Subcutaneous abdominal adipose tissue (tissue), 5 donors: Measurements from ENCODE around the gene DNLZ.
"Not testable (repeated sequence)": the region's sequence is repeated elsewhere in the genome, so short reads cannot be mapped to it uniquely, and the experiment has no call there.

Experiments used
- H3K27ac ChIP-seq: one replicate; pipeline ENCODE4 v1.7.0; 2013; ENCODE audit warnings: low read depth, mild to moderate bottlenecking, inconsistent platforms, low read length, moderate library complexity
- H3K27me3 ChIP-seq, 5 donors: one replicate each; pipeline ENCODE4 v1.7.0; 2013; ENCODE audit warnings: low read length in 5 of 5, inconsistent platforms in 1 of 5; ENCODE audit not compliant: control insufficient read depth in 5 of 5, insufficient read depth in 4 of 5
- H3K36me3 ChIP-seq, 5 donors: one replicate each; pipeline ENCODE4 v1.7.0; 2013; ENCODE audit warnings: low read length in 5 of 5; ENCODE audit not compliant: control insufficient read depth in 5 of 5, insufficient read depth in 5 of 5
- H3K4me1 ChIP-seq, 5 donors: one replicate each; pipeline ENCODE4 v1.7.0; 2013; ENCODE audit warnings: low read length in 5 of 5, mild to moderate bottlenecking in 3 of 5, moderate library complexity in 1 of 5; ENCODE audit not compliant: control insufficient read depth in 5 of 5, insufficient read depth in 5 of 5
- H3K4me3 ChIP-seq, 5 donors: one replicate each; pipeline ENCODE4 v1.7.0; 2013; ENCODE audit warnings: low read length in 5 of 5, low read depth in 1 of 5
- H3K9ac ChIP-seq, 5 donors: one replicate each; pipeline ENCODE4 v1.7.0; 2013; ENCODE audit warnings: low read length in 5 of 5, mild to moderate bottlenecking in 4 of 5, moderate library complexity in 3 of 5
- H3K9me3 ChIP-seq, 5 donors: one replicate each; pipeline ENCODE4 v1.7.0; 2013; ENCODE audit warnings: low read length in 5 of 5; ENCODE audit not compliant: control insufficient read depth in 5 of 5
- donor health status: healthy.
- donor health status: healthy.
- donor health status: healthy.
- donor health status: healthy.
- donor health status: healthy.

Gene DNLZ

GRCh38 chr9:136327304-136327974, 36.1 kb downstream of the DNLZ start, which contains the start of gene GPSM1:
Gene GPSM1, plus strand, starts transcription at chr9:136327539. Its CDS starts 157 bp downstream, at chr9:136327696.
- Histone ChIP-seq H3K4me1 (peaks cover 0 to 28% (median 27%) of the 10 kb centered on the region in 5 donors), H3K4me3 (peak within 1 kb of the TSS in 4 of 5 donors; percentile 45 to 66 (median 58)), H3K27me3 (peaks cover 0 to 30% (median 13%) of the 10 kb centered on the region in 5 donors), H3K36me3 (peaks cover 0 to 4% (median 0%) of the 10 kb centered on the region in 5 donors), H3K27ac (no peak within 1 kb of the TSS), H3K9ac (peak within 1 kb of the TSS in 3 of 5 donors; percentile 63 to 77 (median 76)), H3K9me3 (no peaks in the 10 kb centered on the region)

GRCh38 chr9:136326761-136327303, 36.7 kb downstream of the DNLZ start:
- Histone ChIP-seq H3K36me3 (no peaks in the 10 kb centered on the region), H3K27me3 (peaks cover 0 to 31% (median 13%) of the 10 kb centered on the region in 5 donors), H3K9me3 (no peaks in the 10 kb centered on the region), H3K27ac (no peak overlapping the region), H3K4me3 (peak overlapping the region in 3 of 5 donors; percentile 17 to 56 (median 52)), H3K4me1 (peaks cover 0 to 28% (median 27%) of the 10 kb centered on the region in 5 donors), H3K9ac (peak overlapping the region in 2 of 5 donors; percentile 39 to 69)

GRCh38 chr9:136326061-136326760, 37.3 kb downstream of the DNLZ start:
- Histone ChIP-seq H3K36me3 (no peaks in the 10 kb centered on the region), H3K4me3 (peak overlapping the region in 1 of 5 donors; percentile 56), H3K9me3 (no peaks in the 10 kb centered on the region), H3K9ac (peak overlapping the region in 2 of 5 donors; percentile 4 to 39), H3K27me3 (peaks cover 0 to 31% (median 13%) of the 10 kb centered on the region in 5 donors), H3K27ac (no peak overlapping the region), H3K4me1 (peaks cover 0 to 28% (median 27%) of the 10 kb centered on the region in 5 donors)

- peaks cover 0 to 31% (median 13%) of the 10 kb centered on the region in 5 donors for H3K27me3 ChIP-seq
- H3K9me3 ChIP-seq: no peaks in the 10 kb centered on the region
- peaks cover 0 to 28% (median 27%) of the 10 kb centered on the region in 5 donors for H3K4me1 ChIP-seq
- no peaks in the 10 kb centered on the region for H3K36me3 ChIP-seq
- no peak overlapping the region for H3K27ac ChIP-seq
- H3K4me3 ChIP-seq: no peak overlapping the region
- no peak overlapping the region for H3K9ac ChIP-seq
Observed at GRCh38 chr9:136325358-136325757, 38.2 kb downstream of the DNLZ start.

- Histone ChIP-seq H3K9ac (no peak overlapping the region), H3K27me3 (peaks cover 0 to 31% (median 13%) of the 10 kb centered on the region in 5 donors), H3K9me3 (no peaks in the 10 kb centered on the region), H3K4me1 (peaks cover 0 to 28% (median 27%) of the 10 kb centered on the region in 5 donors), H3K36me3 (no peaks in the 10 kb centered on the region), H3K4me3 (no peak overlapping the region), H3K27ac (no peak overlapping the region)
Observed at GRCh38 chr9:136324501-136325300, 38.8 kb downstream of the DNLZ start.

GRCh38 chr9:136323371-136323789, 40.2 kb downstream of the DNLZ start:
- Histone ChIP-seq H3K27me3 (peaks cover 0 to 31% (median 13%) of the 10 kb centered on the region in 5 donors), H3K4me3 (no peak overlapping the region), H3K4me1 (peaks cover 0 to 20% (median 19%) of the 10 kb centered on the region in 5 donors), H3K27ac (no peak overlapping the region), H3K36me3 (no peaks in the 10 kb centered on the region), H3K9me3 (no peaks in the 10 kb centered on the region), H3K9ac (no peak overlapping the region)

GRCh38 chr9:136322756-136323330, 40.7 kb downstream of the DNLZ start:
- no peak overlapping the region for H3K9ac ChIP-seq
- peaks cover 0 to 14% (median 14%) of the 10 kb centered on the region in 5 donors for H3K4me1 ChIP-seq
- no peak overlapping the region for H3K27ac ChIP-seq
- H3K36me3 ChIP-seq: no peaks in the 10 kb centered on the region
- H3K27me3 ChIP-seq: peaks cover 0 to 27% (median 12%) of the 10 kb centered on the region in 5 donors
- no peaks in the 10 kb centered on the region for H3K9me3 ChIP-seq
- H3K4me3 ChIP-seq: no peak overlapping the region

GRCh38 chr9:136321561-136321960, 42.0 kb downstream of the DNLZ start:
- no peak overlapping the region for H3K4me3 ChIP-seq
- H3K4me1 ChIP-seq: peaks cover 0 to 8% (median 8%) of the 10 kb centered on the region in 5 donors
- no peak overlapping the region for H3K9ac ChIP-seq
- no peaks in the 10 kb centered on the region for H3K9me3 ChIP-seq
- H3K27ac ChIP-seq: no peak overlapping the region
- peaks cover 0 to 23% (median 8%) of the 10 kb centered on the region in 5 donors for H3K27me3 ChIP-seq
- no peaks in the 10 kb centered on the region for H3K36me3 ChIP-seq

GRCh38 chr9:136320972-136321371, 42.6 kb downstream of the DNLZ start:
- peaks cover 0 to 21% (median 6%) of the 10 kb centered on the region in 5 donors for H3K27me3 ChIP-seq
- not testable (repeated sequence) for H3K27ac ChIP-seq, H3K9ac ChIP-seq, H3K36me3 ChIP-seq, H3K4me1 ChIP-seq, H3K4me3 ChIP-seq, H3K9me3 ChIP-seq
